GM06990 (cell line): ENCODE measurements around the gene SH3TC1.

ENCODE experiments used
- DNase-seq: peaks from one replicate; pipeline ENCODE4 v3.0.0-alpha.2; 2011; ENCODE audit not compliant: insufficient read length; ENCODE audit errors: extremely low read depth
- H3K27me3 ChIP-seq: replicated peaks from 2 replicates; pipeline ENCODE4 v1.6.0; 2011; ENCODE audit warnings: low read length; ENCODE audit not compliant: control insufficient read depth, insufficient read depth
- H3K36me3 ChIP-seq: 2 replicates; pipeline ENCODE4 v1.5.1; 2011; ENCODE audit warnings: low read length; ENCODE audit not compliant: control insufficient read depth, insufficient read depth
- H3K4me3 ChIP-seq: replicated peaks from 2 replicates; pipeline ENCODE4 v1.5.1; 2011; ENCODE audit warnings: low read depth, mild to moderate bottlenecking, control low read depth, low read length
- TF ChIP-seq, protein P1 (sequence below): IDR thresholded peaks from 2 replicates; pipeline ENCODE4 v1.5.1; 2011; ENCODE audit warnings: low read length, control low read depth, mild to moderate bottlenecking, inconsistent platforms; ENCODE audit not compliant: insufficient read depth, poor library complexity, severe bottlenecking

Gene SH3TC1

DNA sequence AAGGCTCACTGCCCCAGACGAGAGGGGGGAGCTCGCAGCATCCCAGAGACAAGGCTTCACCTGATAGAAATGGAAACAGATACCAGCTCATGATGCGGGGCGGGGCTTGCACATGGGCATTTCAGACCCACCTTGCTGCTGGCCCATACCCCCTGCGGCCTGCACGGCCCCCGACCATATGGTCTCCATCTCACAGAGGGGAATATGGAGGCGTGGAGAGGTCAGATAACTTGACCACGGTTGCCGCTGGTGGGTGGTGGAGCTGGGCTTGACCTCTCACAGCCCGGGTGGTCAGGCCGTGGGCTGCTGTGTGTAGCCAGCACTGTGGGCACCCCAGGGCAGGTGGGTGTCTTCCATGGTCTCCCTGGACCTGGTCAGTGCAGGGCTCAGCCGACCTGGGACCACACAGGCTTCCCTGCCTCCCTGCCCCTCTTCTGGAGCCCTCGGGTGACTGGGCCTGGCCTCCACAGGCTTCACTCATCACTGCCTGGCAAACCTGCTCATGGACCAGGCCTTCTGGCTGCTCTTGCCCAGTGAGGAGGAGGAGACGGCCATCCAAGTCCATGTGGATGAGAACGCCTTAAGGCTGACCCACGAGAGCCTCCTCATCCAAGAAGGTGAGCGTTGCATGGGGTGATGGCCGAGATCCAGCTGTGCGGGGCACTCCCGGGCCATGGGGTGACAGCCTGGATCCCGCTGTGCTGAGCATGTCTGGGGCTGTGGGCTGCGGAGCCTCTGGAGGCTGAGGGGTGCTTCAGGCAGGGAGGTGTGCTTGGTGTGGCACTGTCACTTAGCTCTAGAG is 16.8 kb downstream of the SH3TC1 start:
- H3K27me3 ChIP-seq = no peaks in the 10 kb centered on the region
- no peak overlapping the region for H3K4me3 ChIP-seq
- peaks cover 19% of the 10 kb centered on the region for H3K36me3 ChIP-seq
- TF ChIP-seq, protein P1, sequence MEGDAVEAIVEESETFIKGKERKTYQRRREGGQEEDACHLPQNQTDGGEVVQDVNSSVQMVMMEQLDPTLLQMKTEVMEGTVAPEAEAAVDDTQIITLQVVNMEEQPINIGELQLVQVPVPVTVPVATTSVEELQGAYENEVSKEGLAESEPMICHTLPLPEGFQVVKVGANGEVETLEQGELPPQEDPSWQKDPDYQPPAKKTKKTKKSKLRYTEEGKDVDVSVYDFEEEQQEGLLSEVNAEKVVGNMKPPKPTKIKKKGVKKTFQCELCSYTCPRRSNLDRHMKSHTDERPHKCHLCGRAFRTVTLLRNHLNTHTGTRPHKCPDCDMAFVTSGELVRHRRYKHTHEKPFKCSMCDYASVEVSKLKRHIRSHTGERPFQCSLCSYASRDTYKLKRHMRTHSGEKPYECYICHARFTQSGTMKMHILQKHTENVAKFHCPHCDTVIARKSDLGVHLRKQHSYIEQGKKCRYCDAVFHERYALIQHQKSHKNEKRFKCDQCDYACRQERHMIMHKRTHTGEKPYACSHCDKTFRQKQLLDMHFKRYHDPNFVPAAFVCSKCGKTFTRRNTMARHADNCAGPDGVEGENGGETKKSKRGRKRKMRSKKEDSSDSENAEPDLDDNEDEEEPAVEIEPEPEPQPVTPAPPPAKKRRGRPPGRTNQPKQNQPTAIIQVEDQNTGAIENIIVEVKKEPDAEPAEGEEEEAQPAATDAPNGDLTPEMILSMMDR = no peak
- no peak for DNase-seq

DNA sequence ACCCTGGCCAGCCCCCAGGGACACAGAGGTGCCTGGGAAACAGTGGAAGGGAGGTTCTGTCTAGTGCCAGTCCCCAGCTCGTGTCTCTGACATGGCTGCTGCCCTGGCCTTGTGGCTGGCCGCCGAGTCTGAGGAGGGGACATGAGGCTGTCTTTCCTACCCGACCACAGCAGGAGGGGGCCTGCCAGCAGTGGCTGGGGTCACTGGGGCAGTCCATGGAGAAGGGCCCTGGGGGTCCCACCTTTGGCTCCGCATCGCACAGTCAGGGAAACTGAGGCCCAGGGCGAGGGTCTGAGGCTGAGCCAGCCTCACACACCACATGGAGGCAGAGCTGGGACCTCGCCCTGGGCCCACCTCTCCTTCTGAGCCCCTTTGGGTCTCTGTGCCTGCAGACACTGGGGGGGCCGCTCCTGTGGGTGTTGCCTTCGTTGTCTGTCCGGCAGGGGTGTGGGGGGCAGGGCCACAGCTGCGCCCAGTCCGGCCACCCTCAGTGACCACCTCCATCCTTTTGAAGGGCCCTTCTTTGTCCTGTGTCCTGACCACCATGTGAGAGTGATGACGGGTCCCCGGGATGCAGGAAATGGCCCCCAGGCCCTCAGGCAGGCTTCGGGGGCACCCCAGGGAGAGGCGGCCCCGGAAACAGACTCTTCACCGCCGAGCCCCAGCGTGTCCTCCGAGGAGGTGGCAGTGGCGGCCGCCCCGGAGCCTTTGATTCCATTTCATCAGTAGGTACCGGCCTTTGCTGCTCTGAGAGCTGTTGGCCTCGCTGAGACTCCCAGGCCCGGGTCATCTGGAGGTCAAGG is 17.6 kb downstream of the SH3TC1 start:
- H3K4me3 ChIP-seq = no peak overlapping the region
- H3K27me3 ChIP-seq = no peaks in the 10 kb centered on the region
- H3K36me3 ChIP-seq = peaks cover 19% of the 10 kb centered on the region
- TF ChIP-seq, protein P1 = no peak
- no peak for DNase-seq

DNA sequence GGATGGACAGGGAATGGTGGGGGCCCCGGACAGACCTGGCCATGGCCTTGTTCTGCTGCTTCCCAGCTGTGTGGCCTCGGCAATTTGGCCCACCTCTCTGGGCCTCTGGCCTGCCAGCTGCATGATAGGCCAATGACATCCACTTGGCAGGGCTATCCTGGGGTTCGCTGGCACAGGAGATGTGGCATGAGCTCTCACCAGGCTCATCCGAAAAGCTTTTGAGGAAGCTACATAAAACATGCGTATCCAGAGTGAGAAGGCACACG is 18.1 kb downstream of the SH3TC1 start:
- TF ChIP-seq, protein P1 = no peak
- no peak for DNase-seq
- Histone ChIP-seq H3K27me3 (no peaks in the 10 kb centered on the region), H3K4me3 (no peak overlapping the region), H3K36me3 (peaks cover 19% of the 10 kb centered on the region)

DNA sequence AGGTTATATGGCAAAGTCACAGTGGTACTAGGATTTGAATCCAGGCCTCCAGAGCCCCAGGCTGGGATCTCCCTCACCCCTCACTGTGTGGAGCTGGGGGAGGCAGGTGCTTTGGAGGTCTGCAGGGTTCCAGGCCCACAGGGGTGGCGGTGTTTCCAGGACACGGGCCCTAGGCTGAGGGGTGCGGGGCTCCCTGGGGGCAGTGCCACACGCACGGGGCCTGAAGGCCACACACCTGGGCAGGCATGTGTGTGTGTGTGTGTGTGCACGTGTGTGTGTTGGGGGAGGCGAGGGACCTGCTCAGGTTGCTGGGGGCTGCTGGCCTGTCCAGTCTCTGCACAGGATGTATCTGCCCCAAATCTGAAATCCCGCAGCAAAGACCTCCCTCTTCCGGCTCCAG is 18.8 kb downstream of the SH3TC1 start:
- Histone ChIP-seq H3K36me3 (peaks cover 18% of the 10 kb centered on the region), H3K4me3 (no peak overlapping the region), H3K27me3 (no peaks in the 10 kb centered on the region)
- no peak for DNase-seq
- TF ChIP-seq, protein P1 = no peak

DNA sequence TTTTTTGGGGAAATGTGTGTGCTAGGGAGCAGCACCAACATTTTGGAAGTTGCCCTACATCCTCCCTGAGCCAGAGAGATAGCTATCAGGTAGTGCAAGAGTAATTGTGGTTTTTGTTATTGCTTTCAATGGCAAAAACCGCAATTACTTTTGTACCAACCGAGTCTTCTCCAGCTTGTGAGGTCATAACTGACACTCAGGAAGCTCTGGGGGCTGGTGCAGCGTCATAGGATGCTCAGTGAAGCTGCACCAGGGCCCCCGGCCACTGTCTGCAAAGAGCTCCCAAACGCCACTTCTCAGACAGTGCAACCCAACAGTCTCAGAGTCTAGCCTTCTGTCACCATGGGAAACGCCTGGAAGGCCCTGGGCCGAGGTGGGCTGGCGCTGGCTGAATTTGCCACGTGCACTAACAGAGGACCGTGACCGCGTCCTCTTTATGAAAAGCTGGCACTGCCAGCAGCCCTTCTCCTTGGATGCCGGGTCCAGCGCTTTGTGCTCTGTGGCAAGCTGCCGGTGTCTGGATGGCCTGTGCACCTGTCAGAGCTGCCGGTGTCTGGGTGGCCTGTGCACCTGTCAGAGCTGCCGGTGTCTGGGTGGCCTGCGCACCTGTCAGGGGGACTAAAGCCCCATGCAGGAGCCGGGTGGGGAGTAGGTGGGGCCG is 19.4 kb downstream of the SH3TC1 start:
- DNase-seq = no peak
- TF ChIP-seq, protein P1 = no peak
- Histone ChIP-seq H3K4me3 (no peak overlapping the region), H3K27me3 (no peaks in the 10 kb centered on the region), H3K36me3 (peaks cover 23% of the 10 kb centered on the region)
